ENCODE data around the gene CHFR.
A peak's percentile ranks its signal among the peaks of the same experiment; 100 is the strongest.
"Not testable (repeated sequence)": the region's sequence is repeated elsewhere in the genome, so short reads cannot be mapped to it uniquely, and the experiment has no call there.

Gene CHFR

DNA sequence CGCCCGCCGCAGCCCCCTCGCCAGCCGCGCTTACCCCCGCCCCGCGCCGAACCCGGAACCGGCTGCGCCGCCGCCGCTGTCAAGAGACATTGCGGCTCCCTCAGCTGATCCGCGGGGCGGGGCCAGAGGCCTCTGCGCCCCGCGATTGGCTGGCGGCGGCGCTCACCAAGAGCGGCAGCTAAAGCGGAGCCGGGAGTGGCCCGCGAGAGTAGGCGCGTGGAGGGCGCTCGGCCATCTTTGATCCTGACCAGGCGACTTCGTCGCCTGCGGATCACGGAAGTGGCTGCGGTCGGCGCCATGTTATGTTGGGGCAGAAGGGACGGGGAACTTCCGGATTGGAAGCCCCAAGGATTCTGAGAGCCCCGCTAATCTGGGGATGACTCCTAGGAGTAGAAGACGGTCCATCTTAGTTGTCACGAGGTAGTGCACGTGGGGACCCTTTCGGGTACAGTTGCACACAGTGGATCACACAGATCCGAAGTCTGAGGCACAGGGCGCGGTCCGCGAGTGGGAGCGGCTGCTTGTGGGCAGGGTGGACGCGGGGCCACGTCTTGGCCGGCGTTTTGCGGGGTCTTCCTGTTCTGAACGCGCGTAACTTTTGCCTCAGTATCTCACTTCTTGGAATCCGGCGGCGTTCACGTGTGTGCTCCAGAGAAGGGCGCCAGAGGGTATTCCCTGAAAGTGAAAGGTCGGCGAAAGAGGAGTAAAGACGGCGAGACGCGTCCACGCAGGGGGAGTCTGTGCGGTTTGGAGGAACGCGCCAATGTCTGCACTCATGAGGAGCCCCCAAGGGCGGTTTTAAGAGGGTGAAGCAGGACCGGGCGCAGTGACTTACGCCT lies at the start of gene CHFR:
CHFR (minus strand) TSS at position 93 of the 839 bp plus-strand sequence. CDS start 277 bp downstream, outside the sequence.
- TF ChIP-seq CTCF (IDR thresholded peaks at IDR 0.05; ENCODE audit: extremely low read depth, missing control alignments): no peak
- DNase-seq (ENCODE audit: low spot score): peak; percentile 99

GRCh38 chr12:132936921-132937320 lies 49.5 kb upstream of the CHFR start:
- DNase-seq (ENCODE audit: low spot score): not testable (repeated sequence)

DNA sequence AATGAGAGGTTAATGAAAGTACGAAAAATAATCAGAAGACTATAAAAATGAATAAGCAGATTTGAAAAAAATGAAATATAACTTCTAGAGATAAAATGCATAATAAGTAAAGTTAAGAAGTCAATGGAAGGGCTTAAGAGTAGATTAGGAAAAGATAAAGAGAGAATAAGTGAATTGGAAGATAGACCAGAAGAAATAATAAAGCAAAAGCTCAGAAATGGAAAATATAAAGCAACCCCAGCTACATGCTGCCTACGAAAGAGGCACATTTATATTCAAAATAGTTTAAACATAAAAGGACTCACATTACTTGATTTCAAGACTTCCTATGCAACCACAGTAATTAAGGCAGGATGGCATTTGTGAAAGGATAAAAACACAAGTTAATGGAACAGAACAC lies 48.8 kb upstream of the CHFR start:
- no peak for TF ChIP-seq CTCF (IDR thresholded peaks at IDR 0.05; ENCODE audit: extremely low read depth, missing control alignments)
- no peak for DNase-seq (ENCODE audit: low spot score)

DNA sequence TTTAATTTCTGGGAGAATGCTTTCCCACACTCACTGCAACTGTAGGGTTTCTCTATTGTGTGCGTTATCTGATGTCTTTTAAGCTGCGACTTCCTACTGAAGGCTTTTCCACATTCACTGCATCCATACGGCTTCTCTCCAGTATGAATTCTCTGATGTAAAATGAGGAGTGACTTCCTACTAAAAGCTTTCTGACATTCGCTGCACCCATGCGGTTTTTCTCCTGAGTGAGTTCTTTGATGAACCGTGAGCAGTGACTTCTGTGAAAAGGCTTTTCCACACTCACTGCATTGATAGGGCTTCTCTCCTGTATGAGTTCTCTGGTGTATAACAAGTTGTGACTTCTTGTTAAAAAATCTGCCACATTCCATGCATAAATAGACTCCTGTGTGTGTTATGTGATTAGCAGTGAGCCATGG lies 39.0 kb upstream of the CHFR start:
- TF ChIP-seq CTCF (IDR thresholded peaks at IDR 0.05; ENCODE audit: extremely low read depth, missing control alignments): no peak
- no peak for DNase-seq (ENCODE audit: low spot score)

- no peak for TF ChIP-seq CTCF (IDR thresholded peaks at IDR 0.05; ENCODE audit: extremely low read depth, missing control alignments)
- no peak for DNase-seq (ENCODE audit: low spot score)
Observed at GRCh38 chr12:132925597-132926414, 38.4 kb upstream of the CHFR start.

DNA sequence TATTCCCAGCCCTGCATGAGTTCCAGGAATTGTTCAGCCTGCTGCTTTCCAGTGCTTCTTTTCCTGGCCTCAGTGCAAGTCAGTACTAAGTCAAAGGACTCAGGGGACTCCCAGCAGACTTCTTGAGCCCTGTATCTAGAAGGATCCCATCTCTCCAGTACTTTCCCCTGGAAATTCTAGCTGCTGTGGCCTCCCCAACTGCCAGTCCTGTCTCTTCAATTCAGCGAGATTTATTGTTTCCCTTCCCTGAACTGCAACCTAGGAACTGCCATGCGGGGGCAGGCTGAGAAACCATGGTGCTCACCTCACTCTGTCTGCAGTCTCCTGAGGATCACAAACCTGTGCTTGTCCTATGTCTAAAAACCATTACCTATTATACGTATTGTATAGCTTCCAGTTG lies 37.0 kb upstream of the CHFR start:
- TF ChIP-seq CTCF (IDR thresholded peaks at IDR 0.05; ENCODE audit: extremely low read depth, missing control alignments): no peak
- DNase-seq (ENCODE audit: low spot score): no peak

- no peak for DNase-seq (ENCODE audit: low spot score)
Observed at GRCh38 chr12:132923356-132923909, 36.0 kb upstream of the CHFR start.

More at GRCh38 chr12:132923356-132923909, 36.0 kb upstream of the CHFR start:
- no peak for TF ChIP-seq CTCF (IDR thresholded peaks at IDR 0.05; ENCODE audit: extremely low read depth, missing control alignments)

Measured in GM20000 (cell line).